GM23338 (cell line): ENCODE data around the gene TBC1D30. TPM values are rescaled to one million over a fixed set of nuclear protein-coding genes. Genes with fewer than 3 reads are reported as not detected.

Experiments used
- ATAC-seq: fragments of 200-7000 bp; cut with Tn5 transposase; 3 replicates; pipeline ENCODE4 v1.9.1; 2020
- DNase-seq: peaks from one replicate; pipeline ENCODE4 v3.0.0-alpha.2; 2015; ENCODE audit warnings: low spot score
- H2AFZ ChIP-seq: fragments of 200-600 bp; sonication (generic); 2 replicates; pipeline ENCODE4 v1.8.0; 2016; ENCODE audit warnings: antibody characterized with exemption, mild to moderate bottlenecking, moderate library complexity
- H3F3A ChIP-seq: fragments of 200-600 bp; sonication (generic); replicated peaks from 2 replicates; pipeline ENCODE4 v1.8.0; 2017; ENCODE audit warnings: antibody characterized with exemption, mixed run types, low read depth
- H3K27ac ChIP-seq: fragments of 200-600 bp; sonication (generic); 2 replicates; pipeline ENCODE4 v1.6.1; 2016; ENCODE audit warnings: low read depth
- H3K27me3 ChIP-seq: fragments of 200-600 bp; sonication (generic); 2 replicates; pipeline ENCODE4 v1.8.0; 2016; ENCODE audit warnings: mild to moderate bottlenecking, mixed run types, moderate library complexity; ENCODE audit not compliant: insufficient read depth
- H3K36me3 ChIP-seq: fragments of 200-600 bp; sonication (generic); 2 replicates; pipeline ENCODE4 v1.8.0; 2016; ENCODE audit warnings: mild to moderate bottlenecking; ENCODE audit not compliant: insufficient read depth
- H3K4me1 ChIP-seq: fragments of 200-600 bp; sonication (generic); 2 replicates; pipeline ENCODE4 v1.8.0; 2016; ENCODE audit warnings: mild to moderate bottlenecking, moderate library complexity; ENCODE audit not compliant: insufficient read depth
- H3K4me2 ChIP-seq: fragments of 200-600 bp; sonication (generic); 2 replicates; pipeline ENCODE4 v1.7.1; 2017; ENCODE audit warnings: mixed run types
- H3K4me3 ChIP-seq: fragments of 200-600 bp; sonication (generic); 2 replicates; pipeline ENCODE4 v1.6.1; 2016; ENCODE audit warnings: mixed run types
- H3K79me2 ChIP-seq: fragments of 200-600 bp; sonication (generic); replicated peaks from 2 replicates; pipeline ENCODE4 v1.8.0; 2017; ENCODE audit warnings: mild to moderate bottlenecking; ENCODE audit not compliant: insufficient read depth
- H3K9me2 ChIP-seq: fragments of 200-600 bp; sonication (generic); 2 replicates; pipeline ENCODE4 v1.8.0; 2017; ENCODE audit not compliant: insufficient read depth
- H4K20me1 ChIP-seq: fragments of 200-600 bp; sonication (generic); replicated peaks from 2 replicates; pipeline ENCODE4 v1.8.0; 2017; ENCODE audit warnings: mild to moderate bottlenecking; ENCODE audit not compliant: insufficient read depth
- H3K27ac Mint-ChIP-seq: 2 replicates; pipeline ENCODE4 v1.8.0; 2020; ENCODE audit warnings: inconsistent platforms, mild to moderate bottlenecking, moderate library complexity, mixed read lengths
- H3K27me3 Mint-ChIP-seq: 3 replicates; pipeline ENCODE4 v1.8.0; 2022; ENCODE audit warnings: low read depth, mild to moderate bottlenecking, moderate library complexity, mixed read lengths, inconsistent platforms; ENCODE audit not compliant: insufficient read depth, poor library complexity
- H3K36me3 Mint-ChIP-seq: 3 replicates; pipeline ENCODE4 v1.8.0; 2021; ENCODE audit warnings: low read depth, mild to moderate bottlenecking, inconsistent platforms, moderate library complexity, mixed read lengths
- H3K4me1 Mint-ChIP-seq: 3 replicates; pipeline ENCODE4 v1.8.0; 2020; ENCODE audit warnings: mild to moderate bottlenecking, inconsistent platforms, mixed read lengths
- H3K4me3 Mint-ChIP-seq: 3 replicates; pipeline ENCODE4 v1.8.0; 2021; ENCODE audit warnings: moderate library complexity, mild to moderate bottlenecking, inconsistent platforms, mixed read lengths
- H3K9me3 Mint-ChIP-seq: 3 replicates; pipeline ENCODE4 v1.8.0; 2020; ENCODE audit warnings: moderate library complexity, mild to moderate bottlenecking, inconsistent platforms, mixed read lengths
- ETS1 ChIP-seq: IDR thresholded peaks from 2 replicates; pipeline ENCODE4 v1.6.1; 2016; ENCODE audit warnings: antibody characterized with exemption
- ZNF331 ChIP-seq: fragments of 250-450 bp; sonication (Bioruptor Pico); IDR thresholded peaks from 2 replicates; pipeline ENCODE4 v1.5.0; 2020; ENCODE audit warnings: low read depth, mild to moderate bottlenecking, moderate library complexity
- polyA plus RNA-seq: library from polyadenylated mRNA; unstranded; fragments of >200 nt; fragmentation: Nextera tagmentation; extraction: Ambion mirVana; gene quantifications from 2 replicates; pipeline ENCODE4 v1.2.1, GENCODE V29; 2016
- total RNA-seq: library from RNA; depleted of rRNA; stranded (reverse); fragments of >200 nt; shearing (Covaris generic); gene quantifications from 2 replicates; pipeline ENCODE4 v1.2.3, GENCODE V29; 2014
- TF ChIP-seq, protein P1 (sequence below): fragments of 250-450 bp; sonication (Bioruptor Pico); IDR thresholded peaks from 2 replicates; pipeline ENCODE4 v1.5.0; 2020; ENCODE audit warnings: mild to moderate bottlenecking, moderate library complexity

Gene TBC1D30
- total and polyA plus RNA-seq, 2 experiments from 2014 or later = 2.9 to 9.6 TPM

DNA sequence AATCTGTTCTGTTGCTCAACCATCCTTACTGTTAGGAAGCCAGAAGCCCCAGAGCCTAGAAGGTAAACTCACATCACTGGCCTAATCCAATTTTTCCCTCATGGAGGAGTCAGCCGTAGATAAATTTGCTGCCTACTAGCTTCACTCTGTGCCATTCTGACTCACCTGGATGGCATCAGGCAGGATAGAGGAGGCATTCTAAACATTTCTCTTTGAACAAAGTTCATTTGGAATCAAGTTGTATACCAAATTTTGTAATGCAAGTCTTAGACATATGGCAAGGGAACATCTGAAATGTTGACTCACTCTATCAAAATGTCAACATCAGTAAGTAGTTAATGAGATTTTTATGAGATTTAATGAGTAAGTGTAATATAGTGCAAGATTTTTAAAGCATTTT, 13.6 kb upstream of the TBC1D30 start:
- H3K4me3 ChIP-seq = no peak overlapping the region

More for the DNA sequence above, 13.6 kb upstream of the TBC1D30 start:
- Mint-ChIP-seq H3K4me3 (no peak overlapping the region), H3K27ac (no peak overlapping the region), H3K4me1 (no peaks in the 10 kb centered on the region), H3K36me3 (no peaks in the 10 kb centered on the region), H3K9me3 (no peaks in the 10 kb centered on the region), H3K27me3 (no peaks in the 10 kb centered on the region)
- ATAC-seq (no peak), DNase-seq (no peak)
- Histone ChIP-seq H3K79me2 (no peaks in the 10 kb centered on the region), H3K27ac (no peak overlapping the region), H3F3A (no peaks in the 10 kb centered on the region), H3K4me1 (no peaks in the 10 kb centered on the region), H3K36me3 (no peaks in the 10 kb centered on the region), H4K20me1 (no peaks in the 10 kb centered on the region), H3K9me2 (no peaks in the 10 kb centered on the region), H2AFZ (no peak overlapping the region), H3K4me2 (no peak overlapping the region), H3K27me3 (no peaks in the 10 kb centered on the region)
- no peak for TF ChIP-seq ZNF331
- TF ChIP-seq ETS1 = no peak
- TF ChIP-seq, protein P1, sequence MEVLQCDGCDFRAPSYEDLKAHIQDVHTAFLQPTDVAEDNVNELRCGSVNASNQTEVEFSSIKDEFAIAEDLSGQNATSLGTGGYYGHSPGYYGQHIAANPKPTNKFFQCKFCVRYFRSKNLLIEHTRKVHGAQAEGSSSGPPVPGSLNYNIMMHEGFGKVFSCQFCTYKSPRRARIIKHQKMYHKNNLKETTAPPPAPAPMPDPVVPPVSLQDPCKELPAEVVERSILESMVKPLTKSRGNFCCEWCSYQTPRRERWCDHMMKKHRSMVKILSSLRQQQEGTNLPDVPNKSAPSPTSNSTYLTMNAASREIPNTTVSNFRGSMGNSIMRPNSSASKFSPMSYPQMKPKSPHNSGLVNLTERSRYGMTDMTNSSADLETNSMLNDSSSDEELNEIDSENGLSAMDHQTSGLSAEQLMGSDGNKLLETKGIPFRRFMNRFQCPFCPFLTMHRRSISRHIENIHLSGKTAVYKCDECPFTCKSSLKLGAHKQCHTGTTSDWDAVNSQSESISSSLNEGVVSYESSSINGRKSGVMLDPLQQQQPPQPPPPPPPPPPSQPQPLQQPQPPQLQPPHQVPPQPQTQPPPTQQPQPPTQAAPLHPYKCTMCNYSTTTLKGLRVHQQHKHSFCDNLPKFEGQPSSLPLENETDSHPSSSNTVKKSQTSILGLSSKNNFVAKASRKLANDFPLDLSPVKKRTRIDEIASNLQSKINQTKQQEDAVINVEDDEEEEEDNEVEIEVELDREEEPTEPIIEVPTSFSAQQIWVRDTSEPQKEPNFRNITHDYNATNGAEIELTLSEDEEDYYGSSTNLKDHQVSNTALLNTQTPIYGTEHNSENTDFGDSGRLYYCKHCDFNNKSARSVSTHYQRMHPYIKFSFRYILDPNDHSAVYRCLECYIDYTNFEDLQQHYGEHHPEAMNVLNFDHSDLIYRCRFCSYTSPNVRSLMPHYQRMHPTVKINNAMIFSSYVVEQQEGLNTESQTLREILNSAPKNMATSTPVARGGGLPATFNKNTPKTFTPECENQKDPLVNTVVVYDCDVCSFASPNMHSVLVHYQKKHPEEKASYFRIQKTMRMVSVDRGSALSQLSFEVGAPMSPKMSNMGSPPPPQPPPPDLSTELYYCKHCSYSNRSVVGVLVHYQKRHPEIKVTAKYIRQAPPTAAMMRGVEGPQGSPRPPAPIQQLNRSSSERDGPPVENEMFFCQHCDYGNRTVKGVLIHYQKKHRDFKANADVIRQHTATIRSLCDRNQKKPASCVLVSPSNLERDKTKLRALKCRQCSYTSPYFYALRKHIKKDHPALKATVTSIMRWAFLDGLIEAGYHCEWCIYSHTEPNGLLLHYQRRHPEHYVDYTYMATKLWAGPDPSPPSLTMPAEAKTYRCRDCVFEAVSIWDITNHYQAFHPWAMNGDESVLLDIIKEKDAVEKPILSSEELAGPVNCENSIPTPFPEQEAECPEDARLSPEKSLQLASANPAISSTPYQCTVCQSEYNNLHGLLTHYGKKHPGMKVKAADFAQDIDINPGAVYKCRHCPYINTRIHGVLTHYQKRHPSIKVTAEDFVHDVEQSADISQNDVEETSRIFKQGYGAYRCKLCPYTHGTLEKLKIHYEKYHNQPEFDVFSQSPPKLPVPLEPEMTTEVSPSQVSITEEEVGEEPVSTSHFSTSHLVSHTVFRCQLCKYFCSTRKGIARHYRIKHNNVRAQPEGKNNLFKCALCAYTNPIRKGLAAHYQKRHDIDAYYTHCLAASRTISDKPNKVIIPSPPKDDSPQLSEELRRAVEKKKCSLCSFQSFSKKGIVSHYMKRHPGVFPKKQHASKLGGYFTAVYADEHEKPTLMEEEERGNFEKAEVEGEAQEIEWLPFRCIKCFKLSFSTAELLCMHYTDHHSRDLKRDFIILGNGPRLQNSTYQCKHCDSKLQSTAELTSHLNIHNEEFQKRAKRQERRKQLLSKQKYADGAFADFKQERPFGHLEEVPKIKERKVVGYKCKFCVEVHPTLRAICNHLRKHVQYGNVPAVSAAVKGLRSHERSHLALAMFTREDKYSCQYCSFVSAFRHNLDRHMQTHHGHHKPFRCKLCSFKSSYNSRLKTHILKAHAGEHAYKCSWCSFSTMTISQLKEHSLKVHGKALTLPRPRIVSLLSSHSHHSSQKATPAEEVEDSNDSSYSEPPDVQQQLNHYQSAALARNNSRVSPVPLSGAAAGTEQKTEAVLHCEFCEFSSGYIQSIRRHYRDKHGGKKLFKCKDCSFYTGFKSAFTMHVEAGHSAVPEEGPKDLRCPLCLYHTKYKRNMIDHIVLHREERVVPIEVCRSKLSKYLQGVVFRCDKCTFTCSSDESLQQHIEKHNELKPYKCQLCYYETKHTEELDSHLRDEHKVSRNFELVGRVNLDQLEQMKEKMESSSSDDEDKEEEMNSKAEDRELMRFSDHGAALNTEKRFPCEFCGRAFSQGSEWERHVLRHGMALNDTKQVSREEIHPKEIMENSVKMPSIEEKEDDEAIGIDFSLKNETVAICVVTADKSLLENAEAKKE (CRISPR knock-in tag) = no peak
